H9 (cell line): Measurements from ENCODE around the gene TMC6. TPM values are rescaled to one million over a fixed set of nuclear protein-coding genes. Genes with fewer than 3 reads are reported as not detected.

Experiments used
- DNase-seq: peaks from one replicate; pipeline ENCODE4 v3.0.0-alpha.2; 2017
- H2AFZ ChIP-seq: one replicate; pipeline ENCODE4 v1.6.1; 2013; ENCODE audit warnings: mild to moderate bottlenecking, low read length, control low read depth, moderate library complexity
- H2AK5ac ChIP-seq: 2 replicates; pipeline ENCODE4 v1.6.1; 2013; ENCODE audit warnings: low read length, control low read depth, mixed read lengths; ENCODE audit not compliant: insufficient read length
- H2BK120ac ChIP-seq: one replicate; pipeline ENCODE4 v1.6.1; 2013; ENCODE audit warnings: low read depth, mild to moderate bottlenecking, low read length, control low read depth, inconsistent platforms; ENCODE audit not compliant: poor library complexity, severe bottlenecking
- H2BK12ac ChIP-seq: 2 replicates; pipeline ENCODE4 v1.6.1; 2013; ENCODE audit warnings: low read length, control low read depth, mixed read lengths, low read depth; ENCODE audit not compliant: insufficient read length
- H2BK15ac ChIP-seq: 2 replicates; pipeline ENCODE4 v1.6.1; 2013; ENCODE audit warnings: low read depth, low read length, control low read depth
- H2BK20ac ChIP-seq: one replicate; pipeline ENCODE4 v1.6.1; 2013; ENCODE audit warnings: low read depth, mild to moderate bottlenecking, low read length, control low read depth, inconsistent platforms; ENCODE audit not compliant: poor library complexity, severe bottlenecking
- H2BK5ac ChIP-seq: 2 replicates; pipeline ENCODE4 v1.6.1; 2013; ENCODE audit warnings: low read length, control low read depth, mixed read lengths; ENCODE audit not compliant: insufficient read length
- H3K14ac ChIP-seq: 2 replicates; pipeline ENCODE4 v1.6.1; 2013; ENCODE audit warnings: low read length, control low read depth; ENCODE audit not compliant: insufficient read depth
- H3K18ac ChIP-seq: 2 replicates; pipeline ENCODE4 v1.6.1; 2013; ENCODE audit warnings: low read depth, mild to moderate bottlenecking, mixed read lengths, low read length, control low read depth; ENCODE audit not compliant: insufficient read length
- H3K23ac ChIP-seq: 2 replicates; pipeline ENCODE4 v1.6.1; 2013; ENCODE audit warnings: low read length, control low read depth, mixed read lengths, low read depth; ENCODE audit not compliant: insufficient read length
- H3K23me2 ChIP-seq: 2 replicates; pipeline ENCODE4 v1.6.1; 2013; ENCODE audit warnings: low read depth, mild to moderate bottlenecking, mixed read lengths, low read length, control low read depth; ENCODE audit not compliant: insufficient read length, poor library complexity, severe bottlenecking
- H3K27ac ChIP-seq: 2 replicates; pipeline ENCODE4 v1.5.1; 2013; ENCODE audit warnings: low read length, control low read depth, mixed read lengths, low read depth; ENCODE audit not compliant: insufficient read length
- H3K27me3 ChIP-seq: 2 replicates; pipeline ENCODE4 v1.6.1; 2013; ENCODE audit warnings: low read length, control low read depth, inconsistent platforms; ENCODE audit not compliant: insufficient read depth
- H3K4ac ChIP-seq: 2 replicates; pipeline ENCODE4 v1.6.1; 2013; ENCODE audit warnings: low read depth, mild to moderate bottlenecking, control low read depth, inconsistent platforms, low read length, moderate library complexity
- H3K4me1 ChIP-seq: 2 replicates; pipeline ENCODE4 v1.6.1; 2013; ENCODE audit warnings: low read length, control low read depth, inconsistent platforms; ENCODE audit not compliant: insufficient read depth
- H3K4me2 ChIP-seq: 2 replicates; pipeline ENCODE4 v1.6.1; 2013; ENCODE audit warnings: low read length, control low read depth, mixed read lengths; ENCODE audit not compliant: insufficient read length, insufficient read depth
- H3K56ac ChIP-seq: 2 replicates; pipeline ENCODE4 v1.6.1; 2013; ENCODE audit warnings: low read depth, mild to moderate bottlenecking, mixed read lengths, low read length, control low read depth; ENCODE audit not compliant: insufficient read length
- H3K79me1 ChIP-seq: 2 replicates; pipeline ENCODE4 v1.6.1; 2013; ENCODE audit warnings: low read depth, mild to moderate bottlenecking, moderate library complexity, low read length, control low read depth, inconsistent platforms; ENCODE audit not compliant: insufficient read depth, poor library complexity, severe bottlenecking
- H3K79me2 ChIP-seq: 2 replicates; pipeline ENCODE4 v1.6.1; 2013; ENCODE audit warnings: low read length, control low read depth, inconsistent platforms; ENCODE audit not compliant: insufficient read depth
- H3K9ac ChIP-seq: 2 replicates; pipeline ENCODE4 v1.6.1; 2013; ENCODE audit warnings: low read length, control low read depth, mixed read lengths; ENCODE audit not compliant: insufficient read length; ENCODE audit errors: extremely low read depth
- H3K9me3 ChIP-seq: one replicate; pipeline ENCODE4 v1.6.1; 2013; ENCODE audit warnings: low read depth, low read length, inconsistent platforms; ENCODE audit not compliant: control insufficient read depth
- H3T11ph ChIP-seq: one replicate; pipeline ENCODE4 v1.6.1; 2013; ENCODE audit warnings: mild to moderate bottlenecking, low read length, control low read depth, inconsistent platforms
- H4K20me1 ChIP-seq: one replicate; pipeline ENCODE4 v1.6.1; 2013; ENCODE audit not compliant: control insufficient read depth, insufficient read length, insufficient read depth
- H4K5ac ChIP-seq: 2 replicates; pipeline ENCODE4 v1.6.1; 2013; ENCODE audit warnings: low read depth, mild to moderate bottlenecking, mixed read lengths, low read length, control low read depth; ENCODE audit not compliant: insufficient read length
- H4K8ac ChIP-seq: replicated peaks from 2 replicates; pipeline ENCODE4 v1.6.1; 2013; ENCODE audit warnings: low read length, control low read depth, mixed read lengths, low read depth; ENCODE audit not compliant: insufficient read length
- H4K91ac ChIP-seq: 2 replicates; pipeline ENCODE4 v1.6.1; 2013; ENCODE audit warnings: low read depth, mild to moderate bottlenecking, moderate library complexity, mixed read lengths, low read length, control low read depth; ENCODE audit not compliant: insufficient read length
- H3K27ac Mint-ChIP-seq, 3 experiments: 2 replicates in 2 of 3; 3 replicates in 1 of 3; pipeline ENCODE4 v1.8.0; 2020 to 2021; ENCODE audit warnings: mixed read lengths in 3 of 3, mild to moderate bottlenecking in 1 of 3, moderate library complexity in 1 of 3
- H3K27me3 Mint-ChIP-seq: 2 replicates; pipeline ENCODE4 v1.8.0; 2021; ENCODE audit warnings: low read depth, mild to moderate bottlenecking, moderate library complexity, mixed read lengths
- H3K36me3 Mint-ChIP-seq, 3 experiments: 2 replicates in 2 of 3; 3 replicates in 1 of 3; pipeline ENCODE4 v1.8.0; 2020 to 2021; ENCODE audit warnings: low read depth in 3 of 3, mixed read lengths in 3 of 3; ENCODE audit not compliant: insufficient read depth in 1 of 3
- H3K4me1 Mint-ChIP-seq, 2 experiments: 2 replicates each; pipeline ENCODE4 v1.8.0; 2020; ENCODE audit warnings: mixed read lengths in 2 of 2
- H3K4me3 Mint-ChIP-seq, 2 experiments: 2 replicates in 1 of 2; 3 replicates in 1 of 2; pipeline ENCODE4 v1.8.0; 2020 to 2021; ENCODE audit warnings: mild to moderate bottlenecking in 2 of 2, mixed read lengths in 2 of 2, moderate library complexity in 1 of 2
- H3K9me3 Mint-ChIP-seq, 2 experiments: 2 replicates in 1 of 2; 3 replicates in 1 of 2; pipeline ENCODE4 v1.8.0; 2020; ENCODE audit warnings: mild to moderate bottlenecking in 2 of 2, mixed read lengths in 2 of 2, moderate library complexity in 1 of 2
- WGBS: extraction: QIAGEN DNeasy Blood & Tissue Kit; methylation state at CpG from one replicate; pipeline ENCODE4 v1.1.7; 2013; ENCODE audit warnings: missing lambda C conversion rate, low lambda C conversion rate, mixed read lengths; ENCODE audit not compliant: insufficient read length; ENCODE audit errors: extremely low coverage; 5-methylcytosine and 5-hydroxymethylcytosine counted together
- total RNA-seq: library from RNA; stranded (reverse); gene quantifications from 2 replicates; pipeline ENCODE4 v1.2.1, GENCODE V29; 2021
- TF ChIP-seq, protein P1 (sequence below): fragments of 200-600 bp; sonication (generic); conservative IDR thresholded peaks from 3 replicates; pipeline ENCODE4 v1.8.0; 2021; ENCODE audit warnings: antibody characterized with exemption, mild to moderate bottlenecking

TMC6 gene
- total RNA-seq, 1 experiment from 2014 or later = 86.8 TPM

DNA sequence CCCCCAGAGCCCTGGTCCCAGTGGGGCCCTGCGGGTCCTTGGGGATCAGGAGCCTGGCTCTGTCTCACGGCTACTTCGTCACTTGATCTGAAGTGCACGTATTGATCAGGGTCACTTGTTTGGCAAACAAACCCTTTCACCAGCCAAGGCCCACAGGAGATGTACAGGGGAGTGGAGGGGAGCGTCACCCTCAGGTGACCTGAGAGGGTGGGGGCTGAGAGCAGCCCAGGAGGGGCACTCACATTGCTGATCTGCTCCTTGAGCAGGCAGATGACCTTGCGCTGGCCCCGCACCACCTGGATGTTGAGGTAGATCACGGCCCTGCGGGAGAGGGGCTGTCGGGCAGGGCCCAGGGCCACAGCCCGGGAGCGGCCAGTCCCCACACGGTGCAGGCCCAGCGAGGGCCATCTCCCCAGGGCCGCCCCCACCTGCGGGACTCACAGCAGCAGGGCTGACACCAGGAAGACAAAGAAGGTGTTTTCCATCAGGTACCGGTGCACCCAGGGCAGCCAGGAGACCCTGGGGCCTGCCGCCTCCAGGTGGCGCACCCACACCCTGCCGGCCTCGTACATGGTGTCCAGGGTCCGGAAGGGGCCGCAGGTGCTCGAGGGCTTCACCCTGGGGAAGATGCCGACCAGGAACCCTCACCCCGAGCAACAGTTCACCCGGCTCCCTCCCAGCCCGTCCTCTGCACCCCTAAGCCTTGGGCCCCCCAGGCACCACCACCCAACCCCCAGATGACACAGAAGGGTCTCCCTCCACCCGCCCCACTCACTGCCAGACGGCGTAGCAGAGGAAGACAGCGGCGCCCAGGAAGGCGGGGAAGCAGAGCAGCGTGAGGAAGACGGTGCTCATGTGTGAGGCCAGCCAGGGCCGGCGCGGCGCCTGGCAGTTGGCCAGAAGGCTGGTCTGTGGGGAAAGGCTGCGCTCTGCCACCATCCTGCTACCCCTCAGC is 11.3 kb downstream of the TMC6 start:
- H3K4me1 Mint-ChIP-seq = peaks cover 2% of the 10 kb centered on the region in 2 experiments; a peak in 3 of 4 replicates
- H3K27me3 Mint-ChIP-seq = no peaks in the 10 kb centered on the region; the same call in 1 of the 2 replicates
- Histone ChIP-seq H3K56ac (no peak overlapping the region), H3K79me1 (no peaks in the 10 kb centered on the region), H3K27me3 (no peaks in the 10 kb centered on the region), H3K9ac (no peak overlapping the region), H3K4me2 (no peak overlapping the region), H2BK5ac (no peak overlapping the region), H2AK5ac (no peak overlapping the region), H3K4me1 (no peaks in the 10 kb centered on the region), H2BK15ac (no peak overlapping the region), H3K18ac (no peak overlapping the region), H4K20me1 (no peaks in the 10 kb centered on the region), H2AFZ (no peak overlapping the region), H2BK120ac (no peak overlapping the region), H3K23ac (no peak overlapping the region), H3K4ac (no peak overlapping the region), H3K23me2 (no peaks in the 10 kb centered on the region), H3K14ac (no peak overlapping the region; the same call in 1 of the 2 replicates), H4K91ac (no peak overlapping the region), H3K79me2 (no peaks in the 10 kb centered on the region), H2BK12ac (no peak overlapping the region), H4K8ac (no peak overlapping the region), H3T11ph (no peak overlapping the region), H3K9me3 (no peaks in the 10 kb centered on the region), H4K5ac (no peak overlapping the region), H2BK20ac (no peak overlapping the region), H3K27ac (no peak overlapping the region)
- peak overlapping the region in 1 of 3 experiments; percentile 90; a peak in 3 of 7 replicates for H3K27ac Mint-ChIP-seq
- TF ChIP-seq, protein P1, sequence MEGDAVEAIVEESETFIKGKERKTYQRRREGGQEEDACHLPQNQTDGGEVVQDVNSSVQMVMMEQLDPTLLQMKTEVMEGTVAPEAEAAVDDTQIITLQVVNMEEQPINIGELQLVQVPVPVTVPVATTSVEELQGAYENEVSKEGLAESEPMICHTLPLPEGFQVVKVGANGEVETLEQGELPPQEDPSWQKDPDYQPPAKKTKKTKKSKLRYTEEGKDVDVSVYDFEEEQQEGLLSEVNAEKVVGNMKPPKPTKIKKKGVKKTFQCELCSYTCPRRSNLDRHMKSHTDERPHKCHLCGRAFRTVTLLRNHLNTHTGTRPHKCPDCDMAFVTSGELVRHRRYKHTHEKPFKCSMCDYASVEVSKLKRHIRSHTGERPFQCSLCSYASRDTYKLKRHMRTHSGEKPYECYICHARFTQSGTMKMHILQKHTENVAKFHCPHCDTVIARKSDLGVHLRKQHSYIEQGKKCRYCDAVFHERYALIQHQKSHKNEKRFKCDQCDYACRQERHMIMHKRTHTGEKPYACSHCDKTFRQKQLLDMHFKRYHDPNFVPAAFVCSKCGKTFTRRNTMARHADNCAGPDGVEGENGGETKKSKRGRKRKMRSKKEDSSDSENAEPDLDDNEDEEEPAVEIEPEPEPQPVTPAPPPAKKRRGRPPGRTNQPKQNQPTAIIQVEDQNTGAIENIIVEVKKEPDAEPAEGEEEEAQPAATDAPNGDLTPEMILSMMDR = peak; percentile 77
- H3K4me3 Mint-ChIP-seq = no peak overlapping the region
- no peaks in the 10 kb centered on the region for H3K9me3 Mint-ChIP-seq
- WGBS = no CpG with 5 or more reads among the region's 41 CpGs
- DNase-seq = peak; percentile 85
- peaks cover 0 to 29% (median 4%) of the 10 kb centered on the region in 3 experiments; a peak in 4 of 7 replicates for H3K36me3 Mint-ChIP-seq
